Keratinocyte (primary cell): ENCODE results near the gene SLC8A1. TPM values are rescaled to one million over a fixed set of nuclear protein-coding genes. Genes with fewer than 3 reads are reported as not detected.

Source experiments
- DNase-seq: peaks from one replicate; pipeline ENCODE4 v3.0.0-alpha.2; 2011; ENCODE audit warnings: low read depth, missing footprints, low spot score
- FAIRE-seq: peaks from 2 replicates; lab custom pipeline; 2011; peaks lifted over from hg19 to GRCh38; lab: Jason Lieb, UNC
- H2AFZ ChIP-seq: 2 replicates; pipeline ENCODE4 v1.6.0; 2012; ENCODE audit warnings: low read length, control low read depth, inconsistent platforms; ENCODE audit not compliant: control insufficient read depth
- H3K27ac ChIP-seq: 2 replicates; pipeline ENCODE4 v1.5.1; 2011; ENCODE audit warnings: low read length; ENCODE audit not compliant: control insufficient read depth, insufficient read depth
- H3K27me3 ChIP-seq: 3 replicates; pipeline ENCODE4 v1.6.0; 2011; ENCODE audit warnings: low read length; ENCODE audit not compliant: control insufficient read depth, insufficient read depth; ENCODE audit errors: extremely low read depth
- H3K36me3 ChIP-seq, 2 experiments: 2 replicates in 1 of 2; 3 replicates in 1 of 2; pipeline ENCODE4 v1.5.1; 2011; ENCODE audit warnings: low read length in 2 of 2, mild to moderate bottlenecking in 1 of 2; ENCODE audit not compliant: control insufficient read depth in 2 of 2, insufficient read depth in 2 of 2; ENCODE audit errors: extremely low read depth in 1 of 2
- H3K4me1 ChIP-seq: 3 replicates; pipeline ENCODE4 v1.5.1; 2011; ENCODE audit warnings: low read length; ENCODE audit not compliant: control insufficient read depth, insufficient read depth; ENCODE audit errors: extremely low read depth
- H3K4me2 ChIP-seq: 3 replicates; pipeline ENCODE4 v1.6.0; 2011; ENCODE audit warnings: low read depth, low read length; ENCODE audit not compliant: control insufficient read depth, insufficient read depth; ENCODE audit errors: extremely low read depth
- H3K4me3 ChIP-seq, 3 experiments: fragments of 200-600 bp in 1 of 3; sonication (generic) in 1 of 3; 2 replicates in 2 of 3; 3 replicates in 1 of 3; pipeline ENCODE4 v1.5.1; 2011 to 2016; ENCODE audit warnings: low read length in 3 of 3, mild to moderate bottlenecking in 3 of 3, control low read depth in 2 of 3, inconsistent platforms in 1 of 3, low read depth in 1 of 3, mixed read lengths in 1 of 3, mixed run types in 1 of 3, moderate library complexity in 1 of 3; ENCODE audit not compliant: control insufficient read depth in 2 of 3, insufficient read depth in 2 of 3; ENCODE audit errors: extremely low read depth in 1 of 3
- H3K79me2 ChIP-seq: 2 replicates; pipeline ENCODE4 v1.6.0; 2012; ENCODE audit warnings: low read length; ENCODE audit not compliant: control insufficient read depth, insufficient read depth
- H3K9ac ChIP-seq: 3 replicates; pipeline ENCODE4 v1.6.0; 2011; ENCODE audit warnings: low read length; ENCODE audit not compliant: control insufficient read depth, insufficient read depth; ENCODE audit errors: extremely low read depth
- H3K9me1 ChIP-seq: 3 replicates; pipeline ENCODE4 v1.6.0; 2011; ENCODE audit warnings: low read length; ENCODE audit not compliant: control insufficient read depth, insufficient read depth; ENCODE audit errors: extremely low read depth
- H3K9me3 ChIP-seq: 2 replicates; pipeline ENCODE4 v1.5.1; 2012; ENCODE audit warnings: low read depth, low read length; ENCODE audit not compliant: control insufficient read depth
- H4K20me1 ChIP-seq: 3 replicates; pipeline ENCODE4 v1.6.0; 2011; ENCODE audit warnings: low read length; ENCODE audit not compliant: control insufficient read depth, insufficient read depth; ENCODE audit errors: extremely low read depth
- CTCF ChIP-seq, 3 experiments: IDR thresholded peaks in 1 of 3; conservative IDR thresholded peaks in 1 of 3; optimal IDR thresholded peaks in 1 of 3; 2 replicates in 2 of 3; 3 replicates in 1 of 3; pipeline versions ENCODE3 to v1.5.1; 2011; ENCODE audit warnings: low read length in 3 of 3, mild to moderate bottlenecking in 3 of 3, moderate library complexity in 2 of 3, control low read depth in 1 of 3, inconsistent platforms in 1 of 3; ENCODE audit not compliant: insufficient read depth in 2 of 3; ENCODE audit errors: extremely low read depth in 1 of 3
- EZH2 ChIP-seq: IDR thresholded peaks from one replicate; pipeline ENCODE4 v1.6.1; 2012; ENCODE audit warnings: inconsistent platforms, mild to moderate bottlenecking, low read length, moderate library complexity
- dilution Hi-C: fragments of 300-500 bp; cut with MboI; formaldehyde crosslinking; loops from one replicate; pipeline ENCODE4 v1.7.0; 2020; ENCODE audit warnings: low sequenced_read_pairs; ENCODE audit not compliant: extremely low pct_ligation_motif_present
- polyA plus RNA-seq, 5 experiments: library from polyadenylated mRNA; depleted of rRNA in 3 of 5; stranded (reverse) in 3 of 5; stranded (forward) in 1 of 5; unstranded in 1 of 5; fragments of >200 nt; gene quantifications; 1 replicate in 1 of 5; 2 replicates in 3 of 5; 3 replicates in 1 of 5; pipeline versions ENCODE4 v1.2.1 to v1.2.3, GENCODE V29; 2011 to 2012; ENCODE audit warnings: missing spikeins in 2 of 5, low read depth in 1 of 5, low replicate concordance in 1 of 5

SLC8A1 gene
- polyA plus RNA-seq, 1 donor (not counting 4 experiments of a cell fraction or from before 2014, with no cell fraction given): 2.7 TPM

GRCh38 chr2:40190457-40190856 lies 261.4 kb downstream of the SLC8A1 start:
- no peaks in the 10 kb centered on the region for H3K27me3 ChIP-seq
- H3K9ac ChIP-seq: no peak overlapping the region

GRCh38 chr2:40189881-40190280 lies 262.0 kb downstream of the SLC8A1 start:
- TF ChIP-seq EZH2: no peak
- no peak for TF ChIP-seq CTCF (optimal IDR thresholded peaks at IDR 0.05 in 1 of 3, IDR thresholded peaks at IDR 0.05 in 1 of 3, conservative IDR thresholded peaks at IDR 0.05 in 1 of 3; ENCODE audit: extremely low read depth in 1 of 3, insufficient read depth in 2 of 3, low read length in 3 of 3)
- no peaks in the 10 kb centered on the region for H3K36me3 ChIP-seq
- dilution Hi-C loops: no loop called here
- H3K9ac ChIP-seq: no peak overlapping the region
- H4K20me1 ChIP-seq: no peaks in the 10 kb centered on the region
- no peaks in the 10 kb centered on the region for H3K9me1 ChIP-seq
- H3K9me3 ChIP-seq: no peaks in the 10 kb centered on the region
- H3K27me3 ChIP-seq: no peaks in the 10 kb centered on the region
- H3K27ac ChIP-seq: no peak overlapping the region
- DNase-seq (no peak), FAIRE-seq (no peak)
- H2AFZ ChIP-seq: no peak overlapping the region
- H3K4me2 ChIP-seq: no peak overlapping the region
- H3K4me3 ChIP-seq: no peak overlapping the region
- H3K79me2 ChIP-seq: no peaks in the 10 kb centered on the region
- peaks cover 7% of the 10 kb centered on the region for H3K4me1 ChIP-seq

More at GRCh38 chr2:40190457-40190856, 261.4 kb downstream of the SLC8A1 start:
- Histone ChIP-seq H3K9me1 (no peaks in the 10 kb centered on the region), H3K79me2 (no peaks in the 10 kb centered on the region), H3K4me1 (peaks cover 7% of the 10 kb centered on the region), H3K9me3 (no peaks in the 10 kb centered on the region), H3K36me3 (no peaks in the 10 kb centered on the region), H4K20me1 (no peaks in the 10 kb centered on the region), H3K4me2 (no peak overlapping the region), H2AFZ (no peak overlapping the region), H3K27ac (no peak overlapping the region), H3K4me3 (no peak overlapping the region)
- FAIRE-seq: no peak
- dilution Hi-C loops: no loop called here
- TF ChIP-seq EZH2: no peak
- TF ChIP-seq CTCF (optimal IDR thresholded peaks at IDR 0.05 in 1 of 3, IDR thresholded peaks at IDR 0.05 in 1 of 3, conservative IDR thresholded peaks at IDR 0.05 in 1 of 3; ENCODE audit: extremely low read depth in 1 of 3, insufficient read depth in 2 of 3, low read length in 3 of 3): no peak
- no peak for DNase-seq
